Measurements from ENCODE around the gene TOPAZ1. TPM values are rescaled to one million over a fixed set of nuclear protein-coding genes. Genes with fewer than 3 reads are reported as not detected.
A peak's percentile ranks its signal among the peaks of the same experiment; 100 is the strongest.

The TOPAZ1 gene
- total and polyA plus RNA-seq, 2 of the 8 experiments (the other 6 are each of a cell fraction or from before 2014, with no cell fraction given): not detected

DNA sequence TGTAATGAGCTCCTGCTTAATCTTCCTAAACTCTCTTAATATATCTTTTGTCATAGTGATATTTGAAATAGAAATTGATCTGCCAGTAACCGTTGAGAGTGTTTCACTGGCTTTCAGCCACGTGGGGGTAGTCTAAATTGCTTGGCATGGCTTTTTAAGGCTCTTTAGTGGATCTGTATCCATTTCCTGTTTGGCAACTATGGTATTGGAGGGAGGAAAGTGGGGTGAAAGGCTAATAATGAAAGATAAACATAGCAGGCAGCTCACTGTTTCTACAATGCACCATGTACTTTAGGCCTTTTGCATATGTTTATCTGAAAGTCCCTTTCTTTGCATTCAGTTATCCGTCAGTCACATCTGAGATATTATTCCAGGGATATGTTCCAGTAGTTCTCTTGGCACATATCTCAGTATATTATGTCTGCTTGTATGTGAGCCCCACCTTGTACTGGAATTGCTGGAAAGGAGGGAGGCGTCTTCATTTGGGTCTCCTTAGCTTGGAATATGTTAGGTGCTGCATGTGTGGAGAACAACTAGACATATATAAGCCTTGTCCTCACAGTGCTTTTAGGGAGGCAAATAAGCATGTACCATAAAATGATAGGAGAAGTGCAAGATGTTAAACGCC lies 10.8 kb downstream of the TOPAZ1 start:
- CTCF ChIA-PET (ENCODE audit: partially characterized antibody): interaction anchor here (1.0 to 2.6 kb wide), 4 partner anchors 11 to 28 kb away, joined by 3 to 13 read pairs (median 4); partner anchors contain the start of gene TOPAZ1
- no peak for FAIRE-seq
- 77% methylated on average over 5 of the region's 5 CpGs; no CpG with 5 or more reads in 1 of the 2 experiments for WGBS, 2 experiments (ENCODE audit: extremely low coverage in 1 of 2, insufficient coverage in 1 of 2, insufficient read length in 1 of 2, insufficient replicate concordance in 2 of 2, low coverage in 1 of 2, low lambda C conversion rate in 2 of 2, missing lambda C conversion rate in 1 of 2)

More for the DNA sequence above, 10.8 kb downstream of the TOPAZ1 start:
- H3K18ac ChIP-seq (ENCODE audit: extremely low read depth, low read length): no peak overlapping the region
- TF ChIP-seq, protein P1, sequence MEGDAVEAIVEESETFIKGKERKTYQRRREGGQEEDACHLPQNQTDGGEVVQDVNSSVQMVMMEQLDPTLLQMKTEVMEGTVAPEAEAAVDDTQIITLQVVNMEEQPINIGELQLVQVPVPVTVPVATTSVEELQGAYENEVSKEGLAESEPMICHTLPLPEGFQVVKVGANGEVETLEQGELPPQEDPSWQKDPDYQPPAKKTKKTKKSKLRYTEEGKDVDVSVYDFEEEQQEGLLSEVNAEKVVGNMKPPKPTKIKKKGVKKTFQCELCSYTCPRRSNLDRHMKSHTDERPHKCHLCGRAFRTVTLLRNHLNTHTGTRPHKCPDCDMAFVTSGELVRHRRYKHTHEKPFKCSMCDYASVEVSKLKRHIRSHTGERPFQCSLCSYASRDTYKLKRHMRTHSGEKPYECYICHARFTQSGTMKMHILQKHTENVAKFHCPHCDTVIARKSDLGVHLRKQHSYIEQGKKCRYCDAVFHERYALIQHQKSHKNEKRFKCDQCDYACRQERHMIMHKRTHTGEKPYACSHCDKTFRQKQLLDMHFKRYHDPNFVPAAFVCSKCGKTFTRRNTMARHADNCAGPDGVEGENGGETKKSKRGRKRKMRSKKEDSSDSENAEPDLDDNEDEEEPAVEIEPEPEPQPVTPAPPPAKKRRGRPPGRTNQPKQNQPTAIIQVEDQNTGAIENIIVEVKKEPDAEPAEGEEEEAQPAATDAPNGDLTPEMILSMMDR (IDR thresholded peaks at IDR 0.05; ENCODE audit: control extremely low read depth in 1 of 3, insufficient read depth in 1 of 3, low read depth in 1 of 3, low read length in 3 of 3): peak in 1 of 3 experiments; percentile 19; a peak in 2 of 4 replicates
- TF ChIP-seq RAD21 (IDR thresholded peaks at IDR 0.05 in 1 of 2, conservative IDR thresholded peaks at IDR 0.05 in 1 of 2; ENCODE audit: low read depth in 2 of 2, low read length in 2 of 2) (peak; percentile 21 to 41; a peak in 3 of 4 replicates), FOSL1 (IDR thresholded peaks at IDR 0.05; ENCODE audit: insufficient read depth, low read depth, low read length) (no peak)
- H2AK5ac ChIP-seq (ENCODE audit: low read depth, low read length): no peak overlapping the region
- H3K14ac ChIP-seq (ENCODE audit: insufficient read length): no peak overlapping the region
- no peak overlapping the region for H3K9ac ChIP-seq (replicated peaks in 1 of 4; ENCODE audit: extremely low read depth in 1 of 4, low read depth in 3 of 4, low read length in 3 of 4)
- no peak overlapping the region for H3K4me2 ChIP-seq (ENCODE audit: insufficient read depth in 1 of 2, low read depth in 2 of 2, low read length in 2 of 2)
- H2AFZ ChIP-seq (ENCODE audit: low read length): no peak overlapping the region
- H3K27ac ChIP-seq (ENCODE audit: low read depth, low read length): no peak overlapping the region
- H2BK120ac ChIP-seq (replicated peaks; ENCODE audit: low read depth, low read length): no peak overlapping the region
- H4K91ac ChIP-seq (replicated peaks; ENCODE audit: insufficient read length, low read length): no peak overlapping the region
- no peaks in the 10 kb centered on the region for H4K20me1 ChIP-seq (replicated peaks in 1 of 2; ENCODE audit: control insufficient read depth in 1 of 2, insufficient read depth in 2 of 2, low read length in 2 of 2)
- no peaks in the 10 kb centered on the region for H3K79me1 ChIP-seq (ENCODE audit: low read depth, low read length)
- no peak overlapping the region for H2BK20ac ChIP-seq (ENCODE audit: low read length)
- no peaks in the 10 kb centered on the region for H3K23me2 ChIP-seq (ENCODE audit: low read depth, low read length)
- no peaks in the 10 kb centered on the region for H3K79me2 ChIP-seq (ENCODE audit: control insufficient read depth in 1 of 2, insufficient read depth in 2 of 2, low read length in 2 of 2)
- H2BK15ac ChIP-seq (ENCODE audit: low read length): no peak overlapping the region
- DNase-seq (ENCODE audit: low read depth in 1 of 2, low spot score in 2 of 2): no peak
- H4K5ac ChIP-seq (ENCODE audit: insufficient read length, low read depth, low read length): no peak overlapping the region
- H3K4me1 ChIP-seq (replicated peaks in 1 of 4; ENCODE audit: control insufficient read depth in 3 of 4, insufficient read depth in 4 of 4, low read length in 3 of 4): no peaks in the 10 kb centered on the region
- no peak overlapping the region for H3K4me3 ChIP-seq (ENCODE audit: extremely low read depth in 1 of 4, insufficient read depth in 2 of 4, low read depth in 3 of 4, low read length in 4 of 4)
- no peak overlapping the region for H3K56ac ChIP-seq (replicated peaks; ENCODE audit: insufficient read length, low read depth, low read length)
- H3K27me3 ChIP-seq (replicated peaks in 1 of 4; ENCODE audit: control insufficient read depth in 3 of 4, extremely low read depth in 1 of 4, insufficient read depth in 3 of 4, low read length in 3 of 4): no peaks in the 10 kb centered on the region
- H4K8ac ChIP-seq (ENCODE audit: extremely low read depth, insufficient read depth, low read length): no peak overlapping the region
- no peak overlapping the region for H3K23ac ChIP-seq (ENCODE audit: insufficient read length)
- H2BK12ac ChIP-seq (ENCODE audit: low read depth, low read length): no peak overlapping the region
- H2BK5ac ChIP-seq (ENCODE audit: low read depth, low read length): no peak overlapping the region
- no peak overlapping the region for H3K4ac ChIP-seq (replicated peaks; ENCODE audit: insufficient read length, low read depth, low read length)
- H3K36me3 ChIP-seq (ENCODE audit: control insufficient read depth in 2 of 4, insufficient read depth in 4 of 4, low read length in 3 of 4): no peaks in the 10 kb centered on the region
- POLR2A ChIA-PET (ENCODE audit: partially characterized antibody): no interaction called here
- H3K9me3 ChIP-seq (ENCODE audit: insufficient read depth in 2 of 2, low read depth in 1 of 2, low read length in 1 of 2): peaks cover 1 to 7% of the 10 kb centered on the region in 2 experiments; a peak in 1 of 4 replicates

All from H1 (cell line).